Astrocyte of the cerebellum (primary cell): ENCODE measurements around the gene DNAJC25.

Experiments used
- DNase-seq: peaks from one replicate; pipeline ENCODE4 v3.0.0-alpha.2; 2011; ENCODE audit warnings: low read depth
- H3K4me3 ChIP-seq: 2 replicates; pipeline ENCODE4 v1.5.1; 2011; ENCODE audit warnings: mild to moderate bottlenecking, low read depth, low read length, moderate library complexity
- in situ Hi-C: cut with HindIII; loops from 2 replicates; pipeline ENCODE4 v1.10.0; 2017; ENCODE audit warnings: low sequenced_read_pairs
- TF ChIP-seq, protein P1 (sequence below): IDR thresholded peaks from 2 replicates; pipeline ENCODE4 v1.5.1; 2012; ENCODE audit warnings: low read length, low read depth, moderate library complexity, mild to moderate bottlenecking; ENCODE audit errors: missing control alignments

DNAJC25 gene

DNA sequence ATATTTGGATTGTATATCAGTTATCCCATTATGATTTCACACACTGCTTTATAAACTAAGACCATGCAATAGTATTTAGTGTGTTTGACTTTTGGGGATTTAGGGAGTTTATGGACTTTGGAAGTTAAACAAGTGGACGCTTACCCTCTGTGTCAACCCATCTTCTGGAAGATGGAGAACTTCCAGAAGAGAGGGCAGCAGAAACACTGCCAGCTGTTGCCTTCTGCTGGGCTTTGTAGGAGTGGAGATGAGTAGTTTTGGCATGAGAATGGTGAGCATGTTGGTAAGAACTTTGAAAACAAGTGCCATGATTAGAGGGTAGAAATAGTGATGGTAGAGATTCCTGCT is 2.2 kb downstream of the DNAJC25 start:
- in situ Hi-C loops = no loop called here
- H3K4me3 ChIP-seq = no peak overlapping the region
- DNase-seq = no peak
- TF ChIP-seq, protein P1, sequence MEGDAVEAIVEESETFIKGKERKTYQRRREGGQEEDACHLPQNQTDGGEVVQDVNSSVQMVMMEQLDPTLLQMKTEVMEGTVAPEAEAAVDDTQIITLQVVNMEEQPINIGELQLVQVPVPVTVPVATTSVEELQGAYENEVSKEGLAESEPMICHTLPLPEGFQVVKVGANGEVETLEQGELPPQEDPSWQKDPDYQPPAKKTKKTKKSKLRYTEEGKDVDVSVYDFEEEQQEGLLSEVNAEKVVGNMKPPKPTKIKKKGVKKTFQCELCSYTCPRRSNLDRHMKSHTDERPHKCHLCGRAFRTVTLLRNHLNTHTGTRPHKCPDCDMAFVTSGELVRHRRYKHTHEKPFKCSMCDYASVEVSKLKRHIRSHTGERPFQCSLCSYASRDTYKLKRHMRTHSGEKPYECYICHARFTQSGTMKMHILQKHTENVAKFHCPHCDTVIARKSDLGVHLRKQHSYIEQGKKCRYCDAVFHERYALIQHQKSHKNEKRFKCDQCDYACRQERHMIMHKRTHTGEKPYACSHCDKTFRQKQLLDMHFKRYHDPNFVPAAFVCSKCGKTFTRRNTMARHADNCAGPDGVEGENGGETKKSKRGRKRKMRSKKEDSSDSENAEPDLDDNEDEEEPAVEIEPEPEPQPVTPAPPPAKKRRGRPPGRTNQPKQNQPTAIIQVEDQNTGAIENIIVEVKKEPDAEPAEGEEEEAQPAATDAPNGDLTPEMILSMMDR = no peak

DNA sequence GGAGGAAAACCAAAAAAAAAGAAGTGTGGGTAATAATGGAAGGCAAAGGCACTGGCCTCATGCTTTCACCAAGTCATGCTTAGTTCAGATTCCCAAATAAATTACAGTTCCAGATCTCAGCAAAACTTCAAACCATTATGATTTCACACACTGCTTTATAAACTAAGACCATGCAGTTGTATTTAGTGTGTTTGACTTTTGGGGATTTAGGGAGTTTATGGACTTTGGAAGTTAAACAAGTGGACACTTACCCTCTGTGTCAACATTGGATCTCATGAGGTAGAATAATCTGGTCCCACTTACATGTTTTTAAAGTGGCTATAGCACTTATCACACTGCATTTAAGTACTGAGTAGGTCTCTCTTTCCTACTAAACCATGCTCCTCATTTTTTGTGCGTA is 3.7 kb downstream of the DNAJC25 start:
- H3K4me3 ChIP-seq = no peak overlapping the region
- in situ Hi-C loops = no loop called here
- TF ChIP-seq, protein P1 = no peak
- no peak for DNase-seq

DNA sequence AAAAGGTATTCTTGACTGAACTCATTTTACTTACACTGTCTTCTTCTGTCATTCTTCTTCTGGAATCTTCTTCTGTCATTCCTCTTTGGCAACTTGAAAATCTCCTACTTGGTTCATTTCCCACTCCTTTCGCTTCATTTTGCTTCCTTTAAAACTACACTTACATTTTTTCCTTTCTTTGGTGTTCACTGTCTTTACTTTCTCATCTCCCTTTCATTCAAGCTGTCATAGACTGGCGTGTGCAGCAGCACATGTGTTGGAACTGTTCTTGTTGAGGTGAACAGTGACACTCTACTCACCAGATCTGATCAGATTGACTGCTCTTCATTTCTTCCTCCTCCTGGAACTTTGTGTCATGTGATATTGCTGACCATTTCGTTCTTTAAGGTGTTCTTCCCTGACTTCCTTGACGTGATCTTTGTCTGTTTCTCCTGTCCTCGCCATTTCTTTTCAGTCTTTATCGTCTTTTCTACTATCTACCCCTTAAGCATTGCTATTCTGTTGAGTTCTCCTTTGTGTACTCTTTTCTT is 6.4 kb downstream of the DNAJC25 start:
- TF ChIP-seq, protein P1 = no peak
- in situ Hi-C loops = no loop called here
- DNase-seq = no peak
- H3K4me3 ChIP-seq = no peak overlapping the region

DNA sequence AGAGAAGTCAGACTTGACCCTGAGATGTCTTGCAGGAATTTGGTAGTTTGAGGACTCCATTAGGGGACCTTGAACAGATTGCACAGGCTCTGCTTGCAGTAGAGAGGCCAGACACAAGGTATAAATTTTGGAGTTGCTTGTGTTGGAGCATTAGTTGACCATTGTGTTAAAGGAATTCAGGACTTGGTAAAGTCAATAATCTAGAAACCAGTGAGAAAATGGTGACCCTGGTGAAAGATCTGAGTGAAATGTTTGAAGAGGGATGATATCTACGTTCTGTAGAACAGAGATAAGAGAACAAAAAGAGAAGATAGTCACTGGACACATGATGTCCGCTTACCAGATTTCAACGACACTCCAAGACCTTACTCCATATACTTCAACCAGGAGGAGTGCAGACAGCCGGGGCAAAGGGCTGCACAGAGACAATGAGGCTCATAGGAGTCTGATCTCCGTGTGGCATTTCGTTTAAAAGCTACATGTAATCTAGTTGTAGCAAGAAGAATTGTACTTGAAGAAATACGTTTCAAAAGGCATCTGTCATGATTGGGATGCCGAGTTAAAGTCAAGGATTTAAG is 13.2 kb downstream of the DNAJC25 start:
- DNase-seq = no peak
- no peak overlapping the region for H3K4me3 ChIP-seq
- in situ Hi-C loops = no loop called here
- TF ChIP-seq, protein P1 = no peak

DNA sequence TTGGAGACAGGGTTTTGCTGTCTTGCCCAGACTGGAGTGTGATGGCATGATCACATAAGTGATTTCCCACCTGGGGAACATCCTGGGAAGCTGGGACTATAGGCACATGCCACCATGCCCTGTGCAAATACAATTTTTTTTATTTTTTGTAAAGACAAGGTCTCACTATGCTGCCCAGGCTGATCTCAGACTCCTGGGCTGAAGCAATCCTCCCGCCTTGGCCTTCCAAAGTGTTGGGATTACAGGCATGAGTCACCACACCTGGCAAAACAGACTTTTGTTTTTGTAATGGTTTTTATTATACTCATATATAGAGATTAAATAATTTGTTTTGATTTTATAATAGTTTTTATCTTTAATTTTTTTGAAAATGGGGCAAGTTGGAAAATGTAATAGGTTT is 14.7 kb downstream of the DNAJC25 start:
- TF ChIP-seq, protein P1 = no peak
- H3K4me3 ChIP-seq = no peak overlapping the region
- DNase-seq = no peak
- in situ Hi-C loops = no loop called here

DNA sequence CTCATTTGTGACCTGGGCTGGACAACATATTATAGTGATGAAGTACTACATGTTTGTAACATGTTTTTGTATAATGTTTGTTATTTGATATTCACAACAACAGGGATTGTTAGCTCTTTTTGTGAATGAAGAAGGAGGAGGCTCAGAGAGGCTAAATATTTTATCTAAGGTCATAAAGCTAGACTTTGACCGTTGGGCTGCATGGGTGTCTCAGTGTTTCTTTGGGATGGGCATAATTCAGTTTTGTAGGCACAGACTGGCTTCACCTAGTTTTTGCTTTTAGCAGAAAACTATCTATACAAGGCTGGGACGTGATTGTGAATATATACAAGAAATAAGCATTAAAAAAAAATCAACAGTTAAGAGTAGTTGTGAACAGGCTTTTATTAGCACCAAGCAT is 15.3 kb downstream of the DNAJC25 start:
- TF ChIP-seq, protein P1 = no peak
- in situ Hi-C loops = no loop called here
- DNase-seq = no peak
- no peak overlapping the region for H3K4me3 ChIP-seq
